ENCODE results near the gene SLC22A3. TPM values are rescaled to one million over a fixed set of nuclear protein-coding genes. Genes with fewer than 3 reads are reported as not detected.
"Not testable (repeated sequence)": the region's sequence is repeated elsewhere in the genome, so short reads cannot be mapped to it uniquely, and the experiment has no call there.

Gene SLC22A3
- total and polyA plus RNA-seq, 2 donors = 9.1 to 11.0 TPM

- no peak for DNase-seq (ENCODE audit: extremely low spot score)
- H3K36me3 ChIP-seq (ENCODE audit: insufficient read depth) = no peaks in the 10 kb centered on the region
- no peak overlapping the region for H3K4me3 ChIP-seq (ENCODE audit: low read depth, low read length)
- H3K4me1 ChIP-seq (ENCODE audit: insufficient read depth) = no peaks in the 10 kb centered on the region
- 87% methylated on average over 4 of the region's 4 CpGs for WGBS
- no peak overlapping the region for H3K27ac ChIP-seq (ENCODE audit: low read depth)
Measured at GRCh38 chr6:160437775-160438174, 89.6 kb downstream of the SLC22A3 start.

GRCh38 chr6:160438481-160438880 lies 90.3 kb downstream of the SLC22A3 start:
- WGBS = 67% methylated on average over 4 of the region's 4 CpGs
- H3K36me3 ChIP-seq (ENCODE audit: insufficient read depth) = no peaks in the 10 kb centered on the region
- H3K27ac ChIP-seq (ENCODE audit: low read depth) = no peak overlapping the region
- H3K4me1 ChIP-seq (ENCODE audit: insufficient read depth) = no peaks in the 10 kb centered on the region
- no peak overlapping the region for H3K4me3 ChIP-seq (ENCODE audit: low read depth, low read length)
- no peak for DNase-seq (ENCODE audit: extremely low spot score)

- Histone ChIP-seq H3K4me1 (ENCODE audit: insufficient read depth) (no peaks in the 10 kb centered on the region), H3K27ac (ENCODE audit: low read depth) (no peak overlapping the region), H3K36me3 (ENCODE audit: insufficient read depth) (no peaks in the 10 kb centered on the region), H3K4me3 (ENCODE audit: low read depth, low read length) (no peak overlapping the region)
- no peak for DNase-seq (ENCODE audit: extremely low spot score)
- WGBS = 66% methylated on average over 5 of the region's 5 CpGs
Measured at GRCh38 chr6:160439751-160440150, 91.6 kb downstream of the SLC22A3 start.

GRCh38 chr6:160442151-160442550 lies 94.0 kb downstream of the SLC22A3 start:
- Histone ChIP-seq H3K27ac (ENCODE audit: low read depth) (no peak overlapping the region), H3K4me1 (ENCODE audit: insufficient read depth) (no peaks in the 10 kb centered on the region), H3K36me3 (ENCODE audit: insufficient read depth) (no peaks in the 10 kb centered on the region), H3K4me3 (ENCODE audit: low read depth, low read length) (no peak overlapping the region)
- 92% methylated on average over 5 of the region's 5 CpGs for WGBS
- DNase-seq (ENCODE audit: extremely low spot score) = no peak

GRCh38 chr6:160445130-160445529 lies 97.0 kb downstream of the SLC22A3 start:
- no peak for DNase-seq (ENCODE audit: extremely low spot score)
- Histone ChIP-seq H3K4me1 (ENCODE audit: insufficient read depth) (no peaks in the 10 kb centered on the region), H3K27ac (ENCODE audit: low read depth) (no peak overlapping the region)

GRCh38 chr6:160447350-160447749 lies 99.2 kb downstream of the SLC22A3 start:
- 92% methylated on average over 4 of the region's 4 CpGs for WGBS
- Histone ChIP-seq H3K36me3 (ENCODE audit: insufficient read depth) (no peaks in the 10 kb centered on the region), H3K27ac (ENCODE audit: low read depth) (no peak overlapping the region), H3K4me1 (ENCODE audit: insufficient read depth) (no peaks in the 10 kb centered on the region), H3K4me3 (ENCODE audit: low read depth, low read length) (no peak overlapping the region)
- no peak for DNase-seq (ENCODE audit: extremely low spot score)

More at GRCh38 chr6:160445130-160445529, 97.0 kb downstream of the SLC22A3 start:
- WGBS = 91% methylated on average over 2 of the region's 2 CpGs
- Histone ChIP-seq H3K36me3 (ENCODE audit: insufficient read depth) (no peaks in the 10 kb centered on the region), H3K4me3 (ENCODE audit: low read depth, low read length) (no peak overlapping the region)

GRCh38 chr6:160449787-160450186 lies 101.6 kb downstream of the SLC22A3 start:
- not testable (repeated sequence) for H3K4me1 ChIP-seq (ENCODE audit: insufficient read depth); H3K36me3 ChIP-seq (ENCODE audit: insufficient read depth); H3K4me3 ChIP-seq (ENCODE audit: low read depth, low read length); DNase-seq (ENCODE audit: extremely low spot score); H3K27ac ChIP-seq (ENCODE audit: low read depth)
- 95% methylated on average over 4 of the region's 4 CpGs for WGBS

- WGBS = 84% methylated on average over 5 of the region's 5 CpGs
- H3K4me1 ChIP-seq (ENCODE audit: insufficient read depth) = no peaks in the 10 kb centered on the region
- no peak for DNase-seq (ENCODE audit: extremely low spot score)
Measured at GRCh38 chr6:160450849-160451248, 102.7 kb downstream of the SLC22A3 start.

GRCh38 chr6:160454303-160454702 lies 106.1 kb downstream of the SLC22A3 start:
- H3K36me3 ChIP-seq (ENCODE audit: insufficient read depth) = no peaks in the 10 kb centered on the region
- no peak overlapping the region for H3K4me3 ChIP-seq (ENCODE audit: low read depth, low read length)
- DNase-seq (ENCODE audit: extremely low spot score) = no peak
- no peaks in the 10 kb centered on the region for H3K4me1 ChIP-seq (ENCODE audit: insufficient read depth)
- no peak overlapping the region for H3K27ac ChIP-seq (ENCODE audit: low read depth)
- 81% methylated on average over 6 of the region's 6 CpGs for WGBS

More at GRCh38 chr6:160450849-160451248, 102.7 kb downstream of the SLC22A3 start:
- Histone ChIP-seq H3K36me3 (ENCODE audit: insufficient read depth) (no peaks in the 10 kb centered on the region), H3K27ac (ENCODE audit: low read depth) (no peak overlapping the region), H3K4me3 (ENCODE audit: low read depth, low read length) (no peak overlapping the region)

GRCh38 chr6:160455081-160455480 lies 106.9 kb downstream of the SLC22A3 start:
- Histone ChIP-seq H3K27ac (ENCODE audit: low read depth) (no peak overlapping the region), H3K36me3 (ENCODE audit: insufficient read depth) (no peaks in the 10 kb centered on the region), H3K4me1 (ENCODE audit: insufficient read depth) (no peaks in the 10 kb centered on the region), H3K4me3 (ENCODE audit: low read depth, low read length) (no peak overlapping the region)
- no peak for DNase-seq (ENCODE audit: extremely low spot score)
- 52% methylated on average over 6 of the region's 6 CpGs for WGBS

GRCh38 chr6:160455541-160456213 lies 107.5 kb downstream of the SLC22A3 start:
- WGBS = 14% methylated on average over 11 of the region's 11 CpGs

GRCh38 chr6:160456214-160456546 lies 108.0 kb downstream of the SLC22A3 start:
- H3K4me1 ChIP-seq (ENCODE audit: insufficient read depth) = no peaks in the 10 kb centered on the region
- H3K36me3 ChIP-seq (ENCODE audit: insufficient read depth) = no peaks in the 10 kb centered on the region
- no peak overlapping the region for H3K27ac ChIP-seq (ENCODE audit: low read depth)
- no peak overlapping the region for H3K4me3 ChIP-seq (ENCODE audit: low read depth, low read length)
- DNase-seq (ENCODE audit: extremely low spot score) = no peak
- WGBS = 40% methylated on average over 3 of the region's 3 CpGs

More at GRCh38 chr6:160455541-160456213, 107.5 kb downstream of the SLC22A3 start:
- Histone ChIP-seq H3K4me3 (ENCODE audit: low read depth, low read length) (no peak overlapping the region), H3K27ac (ENCODE audit: low read depth) (no peak overlapping the region), H3K36me3 (ENCODE audit: insufficient read depth) (no peaks in the 10 kb centered on the region), H3K4me1 (ENCODE audit: insufficient read depth) (no peaks in the 10 kb centered on the region)
- peak; percentile 40 for DNase-seq (ENCODE audit: extremely low spot score)

- no peaks in the 10 kb centered on the region for H3K36me3 ChIP-seq (ENCODE audit: insufficient read depth)
- no peak for DNase-seq (ENCODE audit: extremely low spot score)
- WGBS = 61% methylated on average over 4 of the region's 4 CpGs
- H3K4me1 ChIP-seq (ENCODE audit: insufficient read depth) = no peaks in the 10 kb centered on the region
- H3K27ac ChIP-seq (ENCODE audit: low read depth) = no peak overlapping the region
- no peak overlapping the region for H3K4me3 ChIP-seq (ENCODE audit: low read depth, low read length)
Measured at GRCh38 chr6:160457823-160458222, 109.6 kb downstream of the SLC22A3 start.

- no peaks in the 10 kb centered on the region for H3K4me1 ChIP-seq (ENCODE audit: insufficient read depth)
- no peaks in the 10 kb centered on the region for H3K36me3 ChIP-seq (ENCODE audit: insufficient read depth)
- WGBS = 82% methylated on average over 3 of the region's 3 CpGs
- DNase-seq (ENCODE audit: extremely low spot score) = no peak
- no peak overlapping the region for H3K4me3 ChIP-seq (ENCODE audit: low read depth, low read length)
- no peak overlapping the region for H3K27ac ChIP-seq (ENCODE audit: low read depth)
Measured at GRCh38 chr6:160461641-160462040, 113.5 kb downstream of the SLC22A3 start.

- H3K4me3 ChIP-seq (ENCODE audit: low read depth, low read length) = no peak overlapping the region
- no peak overlapping the region for H3K27ac ChIP-seq (ENCODE audit: low read depth)
- no peak for DNase-seq (ENCODE audit: extremely low spot score)
Measured at GRCh38 chr6:160462116-160462515, 113.9 kb downstream of the SLC22A3 start.

More at GRCh38 chr6:160462116-160462515, 113.9 kb downstream of the SLC22A3 start:
- Histone ChIP-seq H3K36me3 (ENCODE audit: insufficient read depth) (no peaks in the 10 kb centered on the region), H3K4me1 (ENCODE audit: insufficient read depth) (no peaks in the 10 kb centered on the region)

All from urinary bladder (tissue), 4 donors.